Karpas-422 (cell line): Measurements from ENCODE around the gene NTNG2. TPM values are rescaled to one million over a fixed set of nuclear protein-coding genes. Genes with fewer than 3 reads are reported as not detected.

Source experiments
- DNase-seq: peaks from one replicate; pipeline ENCODE4 v3.0.0-alpha.2; 2015
- H2AFZ ChIP-seq: fragments of 200-600 bp; sonication (generic); 2 replicates; pipeline ENCODE4 v1.6.1; 2014; ENCODE audit warnings: antibody characterized with exemption, low read length, mixed read lengths
- H3K27ac ChIP-seq: fragments of 200-600 bp; sonication (generic); 2 replicates; pipeline ENCODE4 v1.5.1; 2014; ENCODE audit warnings: mild to moderate bottlenecking, low read length, moderate library complexity
- H3K27me3 ChIP-seq: fragments of 200-600 bp; sonication (generic); 2 replicates; pipeline ENCODE4 v1.6.1; 2014; ENCODE audit warnings: low read length, mixed read lengths
- H3K36me3 ChIP-seq: fragments of 200-600 bp; sonication (generic); 2 replicates; pipeline ENCODE4 v1.6.1; 2014; ENCODE audit warnings: low read length, mixed read lengths; ENCODE audit not compliant: insufficient read depth
- H3K4me1 ChIP-seq: fragments of 200-600 bp; sonication (generic); 2 replicates; pipeline ENCODE4 v1.6.1; 2014; ENCODE audit warnings: mild to moderate bottlenecking, low read length, mixed read lengths
- H3K4me2 ChIP-seq: fragments of 200-600 bp; sonication (generic); 2 replicates; pipeline ENCODE4 v1.6.1; 2014; ENCODE audit warnings: low read length, low read depth, mild to moderate bottlenecking; ENCODE audit not compliant: poor library complexity, severe bottlenecking
- H3K4me3 ChIP-seq: fragments of 200-600 bp; sonication (generic); 2 replicates; pipeline ENCODE4 v1.5.1; 2014; ENCODE audit warnings: mild to moderate bottlenecking, antibody characterized with exemption, low read length, mixed read lengths
- H3K79me2 ChIP-seq: fragments of 200-600 bp; sonication (generic); 2 replicates; pipeline ENCODE4 v1.6.1; 2014; ENCODE audit warnings: mild to moderate bottlenecking, low read length, mixed read lengths
- H3K9ac ChIP-seq: fragments of 200-600 bp; sonication (generic); 2 replicates; pipeline ENCODE4 v1.6.0; 2014; ENCODE audit warnings: low read length
- H3K9me2 ChIP-seq: fragments of 200-600 bp; sonication (generic), shearing (Covaris generic); replicated peaks from 2 replicates; pipeline ENCODE4 v1.6.0; 2014; ENCODE audit warnings: mild to moderate bottlenecking, low read length, moderate library complexity; ENCODE audit not compliant: insufficient read depth
- H3K9me3 ChIP-seq: fragments of 300-700, 200-600 bp; sonication (generic); 2 replicates; pipeline ENCODE4 v1.6.1; 2014; ENCODE audit warnings: low read length, mixed read lengths
- H4K20me1 ChIP-seq: fragments of 200-600 bp; sonication (generic); 2 replicates; pipeline ENCODE4 v1.6.1; 2014; ENCODE audit warnings: mild to moderate bottlenecking, antibody characterized with exemption, low read length, low read depth; ENCODE audit not compliant: insufficient read depth
- total RNA-seq: library from RNA; depleted of rRNA; stranded (reverse); fragments of >200 nt; shearing (Covaris generic); gene quantifications from 2 replicates; pipeline ENCODE4 v1.2.3, GENCODE V29; 2014; ENCODE audit warnings: low replicate concordance

Gene NTNG2
- total RNA-seq, 1 experiment from 2014 or later: 2.5 TPM

DNA sequence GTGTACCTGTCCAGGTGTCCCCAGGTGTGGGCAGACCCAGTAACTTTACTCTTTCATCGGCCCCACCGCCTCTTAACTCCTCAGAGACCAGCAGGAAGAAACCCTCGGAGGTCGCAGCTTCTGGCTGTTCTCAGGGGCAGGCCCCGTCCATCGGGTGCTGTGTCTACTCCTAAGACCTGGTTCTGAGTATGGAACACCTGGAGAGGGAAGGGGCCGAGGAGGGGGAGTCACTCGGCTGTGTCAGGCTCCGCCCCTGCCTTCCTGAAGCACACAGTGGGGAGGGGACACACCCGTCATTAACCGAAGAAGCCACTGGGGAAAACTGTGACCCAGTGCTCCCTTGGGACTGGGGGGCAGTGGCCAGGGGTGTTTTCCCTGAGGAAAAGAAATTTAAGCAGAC is 22.3 kb downstream of the NTNG2 start:
- Histone ChIP-seq H3K27ac (no peak overlapping the region), H3K9ac (no peak overlapping the region), H3K27me3 (no peaks in the 10 kb centered on the region), H3K79me2 (no peaks in the 10 kb centered on the region), H3K4me3 (no peak overlapping the region), H4K20me1 (no peaks in the 10 kb centered on the region), H3K9me3 (no peaks in the 10 kb centered on the region), H3K4me2 (no peak overlapping the region), H3K9me2 (no peaks in the 10 kb centered on the region), H2AFZ (no peak overlapping the region), H3K4me1 (no peaks in the 10 kb centered on the region), H3K36me3 (no peaks in the 10 kb centered on the region)
- no peak for DNase-seq

DNA sequence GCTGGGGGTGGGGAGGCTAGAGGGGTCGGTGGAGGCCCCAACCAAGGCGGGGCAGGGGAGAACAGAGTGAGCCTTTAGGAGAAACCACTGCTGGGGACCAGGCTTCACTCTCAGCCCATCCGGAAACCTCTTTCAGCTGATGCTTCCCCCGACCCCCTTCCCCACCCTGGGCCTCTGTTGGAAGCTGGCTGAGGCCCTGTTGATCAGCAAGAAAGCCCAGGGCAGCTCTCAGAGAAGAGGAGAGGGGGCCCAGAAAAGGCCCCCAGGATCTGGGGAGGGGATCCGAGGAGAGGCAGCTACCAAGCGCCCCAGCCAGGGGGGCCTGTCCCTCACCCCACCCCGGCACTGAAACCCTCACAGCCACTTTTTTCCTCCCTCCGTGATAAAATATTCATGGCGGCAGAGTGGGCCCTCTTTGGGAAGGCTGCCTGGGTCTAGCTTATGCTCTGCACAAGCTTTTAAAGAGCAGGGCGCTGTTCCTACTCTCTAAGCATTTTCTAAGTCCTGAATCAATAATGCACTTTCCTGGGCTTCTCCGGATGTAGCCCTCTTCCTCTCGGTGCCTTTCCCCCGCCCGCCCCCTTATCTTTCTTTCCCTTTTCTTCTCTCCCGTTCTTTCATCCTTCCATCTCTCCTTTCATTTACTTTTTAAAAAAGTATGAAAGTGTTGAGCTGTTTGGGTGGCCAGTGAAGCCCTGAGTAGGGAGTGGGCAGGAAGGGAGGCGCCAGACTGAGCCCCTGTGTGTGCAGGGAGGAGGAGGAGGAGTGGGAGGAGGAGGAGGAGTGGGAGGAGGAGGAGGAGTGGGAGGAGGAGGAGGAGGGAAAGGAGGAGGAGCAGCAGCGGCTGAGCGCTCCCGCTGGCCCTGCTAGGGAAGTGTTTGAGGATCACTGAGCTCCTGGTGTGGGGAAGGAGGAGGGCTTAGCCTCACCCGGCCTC is 23.5 kb downstream of the NTNG2 start:
- H3K79me2 ChIP-seq: no peaks in the 10 kb centered on the region
- DNase-seq: no peak
- H2AFZ ChIP-seq: no peak overlapping the region
- H3K4me2 ChIP-seq: no peak overlapping the region
- H3K4me3 ChIP-seq: no peak overlapping the region
- H3K9me2 ChIP-seq: no peaks in the 10 kb centered on the region
- H3K9ac ChIP-seq: no peak overlapping the region
- H3K27ac ChIP-seq: no peak overlapping the region
- H4K20me1 ChIP-seq: no peaks in the 10 kb centered on the region
- no peaks in the 10 kb centered on the region for H3K9me3 ChIP-seq
- no peaks in the 10 kb centered on the region for H3K27me3 ChIP-seq
- no peaks in the 10 kb centered on the region for H3K36me3 ChIP-seq
- H3K4me1 ChIP-seq: no peaks in the 10 kb centered on the region

DNA sequence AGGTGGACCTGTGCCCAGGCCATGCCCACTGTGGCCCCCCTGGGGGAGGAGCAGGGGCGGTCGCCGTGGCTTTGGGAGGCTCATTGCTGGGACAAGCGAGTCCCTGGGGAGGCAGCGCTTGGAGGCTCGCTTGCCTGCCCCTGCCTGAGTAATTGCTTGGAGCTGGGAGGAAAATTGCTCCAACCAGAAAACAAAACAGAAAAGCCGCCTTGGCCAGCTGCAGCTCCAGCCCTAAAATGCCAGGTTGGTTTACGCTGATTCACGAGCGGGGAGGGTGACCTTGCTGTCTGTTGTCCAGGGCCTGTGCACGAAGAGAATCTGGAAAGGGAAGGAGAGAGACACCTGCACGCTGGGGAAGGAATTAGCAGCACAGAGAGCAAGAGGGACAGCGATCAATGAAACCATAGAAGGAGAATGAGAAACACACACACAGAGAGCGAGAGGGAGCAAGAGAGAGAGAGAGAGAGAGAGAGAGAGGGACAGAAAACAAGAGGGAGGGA is 25.3 kb downstream of the NTNG2 start:
- Histone ChIP-seq H3K4me1 (no peaks in the 10 kb centered on the region), H3K27me3 (no peaks in the 10 kb centered on the region), H3K4me2 (no peak overlapping the region), H3K36me3 (no peaks in the 10 kb centered on the region), H3K79me2 (no peaks in the 10 kb centered on the region), H3K9me2 (no peaks in the 10 kb centered on the region), H3K27ac (no peak overlapping the region), H2AFZ (no peak overlapping the region), H3K4me3 (no peak overlapping the region), H3K9me3 (no peaks in the 10 kb centered on the region), H4K20me1 (no peaks in the 10 kb centered on the region), H3K9ac (no peak overlapping the region)
- DNase-seq: no peak

DNA sequence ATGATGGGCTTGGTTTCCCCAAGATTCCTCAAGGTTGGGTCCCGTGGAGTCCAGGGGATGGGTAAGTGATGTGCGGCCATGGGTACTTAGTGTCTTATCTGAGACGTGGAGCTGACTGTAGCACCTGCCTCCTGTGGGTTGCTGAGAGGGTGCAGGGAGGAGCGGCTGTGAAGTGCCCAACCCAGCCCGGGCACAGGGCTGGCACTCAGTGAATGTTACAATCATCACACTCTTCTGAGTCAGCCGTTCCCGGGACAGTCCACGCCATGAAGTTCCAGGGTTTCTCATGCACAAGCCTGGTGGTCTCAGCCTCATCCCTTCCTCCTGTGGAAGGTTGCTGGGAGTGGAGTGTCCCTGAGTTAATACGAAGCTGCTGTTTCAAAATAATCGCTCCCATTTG is 29.1 kb downstream of the NTNG2 start:
- Histone ChIP-seq H3K36me3 (no peaks in the 10 kb centered on the region), H3K9ac (no peak overlapping the region), H3K4me3 (no peak overlapping the region), H3K4me2 (no peak overlapping the region), H3K4me1 (no peaks in the 10 kb centered on the region), H3K79me2 (no peaks in the 10 kb centered on the region), H4K20me1 (no peaks in the 10 kb centered on the region), H3K9me3 (no peaks in the 10 kb centered on the region), H3K27me3 (no peaks in the 10 kb centered on the region), H2AFZ (no peak overlapping the region), H3K9me2 (no peaks in the 10 kb centered on the region), H3K27ac (no peak overlapping the region)
- DNase-seq: no peak

DNA sequence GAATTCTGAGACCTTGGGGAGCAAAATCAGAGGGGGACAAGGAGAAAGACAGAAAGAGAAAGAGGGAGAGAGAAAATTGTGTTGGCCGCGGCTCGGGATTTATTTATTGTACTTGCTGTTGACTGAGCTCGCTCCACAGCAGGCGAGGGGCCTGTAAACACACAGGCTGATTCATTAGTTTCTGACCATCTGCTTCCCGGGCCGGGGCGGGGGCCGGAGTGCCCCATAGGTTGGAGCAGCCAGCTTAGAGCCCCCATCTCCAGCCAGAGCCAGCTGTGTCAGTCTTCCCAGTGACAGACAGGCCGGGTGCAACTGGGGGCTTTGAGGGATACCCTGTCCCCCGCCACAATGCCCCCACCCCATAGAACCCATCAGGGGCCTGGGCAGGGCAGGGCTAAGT is 30.9 kb downstream of the NTNG2 start:
- no peaks in the 10 kb centered on the region for H3K9me2 ChIP-seq
- no peaks in the 10 kb centered on the region for H4K20me1 ChIP-seq
- no peaks in the 10 kb centered on the region for H3K36me3 ChIP-seq
- H3K4me1 ChIP-seq: no peaks in the 10 kb centered on the region
- H3K27me3 ChIP-seq: no peaks in the 10 kb centered on the region
- H3K9ac ChIP-seq: no peak overlapping the region
- DNase-seq: no peak
- no peak overlapping the region for H3K4me2 ChIP-seq
- no peak overlapping the region for H2AFZ ChIP-seq
- H3K4me3 ChIP-seq: no peak overlapping the region
- no peaks in the 10 kb centered on the region for H3K79me2 ChIP-seq
- no peak overlapping the region for H3K27ac ChIP-seq
- no peaks in the 10 kb centered on the region for H3K9me3 ChIP-seq

DNA sequence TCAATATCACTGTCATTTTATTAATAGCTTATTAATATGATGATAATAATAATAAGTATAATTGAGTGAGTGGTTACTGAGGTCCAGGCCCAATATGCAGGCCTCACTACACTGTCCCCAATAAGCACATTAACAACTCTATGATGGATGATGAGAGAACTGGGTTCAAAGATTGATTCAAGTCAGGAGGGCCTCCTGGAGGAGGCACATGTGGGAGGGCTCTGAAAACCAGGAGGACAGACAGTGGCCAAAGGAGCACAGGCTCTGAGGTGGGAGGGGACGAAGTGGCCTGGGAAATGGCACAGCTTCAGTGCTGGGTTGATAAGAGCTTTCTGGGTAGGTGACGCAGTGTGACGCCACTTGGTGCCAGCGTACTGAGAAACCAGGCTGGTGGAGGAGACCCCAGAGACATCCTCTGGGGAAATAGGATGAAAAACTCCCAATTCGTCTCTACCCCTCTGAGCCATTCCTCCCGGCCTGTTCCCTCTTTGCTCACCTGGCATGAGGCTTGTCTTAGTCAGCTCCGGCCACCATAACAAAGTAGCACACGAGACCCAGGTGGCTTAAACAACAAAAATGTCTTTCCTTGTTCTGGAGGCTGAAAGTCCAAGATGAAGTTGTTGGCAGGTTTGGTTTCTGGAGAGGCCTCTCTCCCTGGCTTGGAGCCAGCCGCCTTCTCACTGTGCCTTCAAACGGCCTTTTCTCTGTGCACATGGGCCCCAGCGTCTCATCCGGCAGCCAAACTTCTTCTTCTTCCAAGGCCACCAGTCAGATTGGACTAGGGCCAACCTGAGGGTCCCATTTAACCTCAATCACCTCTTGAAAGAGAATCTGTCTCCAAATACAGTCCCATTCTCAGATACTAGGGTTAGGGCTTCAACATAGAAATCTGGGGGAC is 31.6 kb downstream of the NTNG2 start:
- H3K9me3 ChIP-seq: no peaks in the 10 kb centered on the region
- no peak for DNase-seq
- H3K9me2 ChIP-seq: no peaks in the 10 kb centered on the region
- no peaks in the 10 kb centered on the region for H3K4me1 ChIP-seq
- no peak overlapping the region for H2AFZ ChIP-seq
- H4K20me1 ChIP-seq: no peaks in the 10 kb centered on the region
- no peak overlapping the region for H3K4me3 ChIP-seq
- H3K27me3 ChIP-seq: no peaks in the 10 kb centered on the region
- H3K79me2 ChIP-seq: no peaks in the 10 kb centered on the region
- no peak overlapping the region for H3K4me2 ChIP-seq
- H3K36me3 ChIP-seq: no peaks in the 10 kb centered on the region
- H3K27ac ChIP-seq: no peak overlapping the region
- H3K9ac ChIP-seq: no peak overlapping the region

DNA sequence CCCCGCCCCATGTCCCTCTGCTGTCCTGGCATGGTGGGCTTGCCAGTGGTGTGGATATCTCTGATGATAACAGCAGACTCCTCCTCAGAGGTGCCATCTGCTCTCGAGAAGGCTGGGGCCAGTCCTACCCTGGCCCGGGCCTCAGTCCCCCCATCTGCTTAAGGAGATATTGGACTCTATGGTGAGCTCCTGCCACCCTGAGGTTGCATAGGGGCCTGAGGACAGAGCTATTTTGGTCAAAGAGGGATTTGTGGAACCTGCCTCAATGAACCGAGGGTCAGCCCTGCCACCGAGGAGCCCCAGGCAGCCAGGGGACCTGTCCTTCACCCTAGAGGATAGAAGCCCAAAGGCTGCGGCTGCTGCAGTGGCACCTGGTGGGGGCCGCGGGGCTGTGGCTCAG is 32.6 kb downstream of the NTNG2 start:
- H2AFZ ChIP-seq: no peak overlapping the region
- H3K9me2 ChIP-seq: no peaks in the 10 kb centered on the region
- no peaks in the 10 kb centered on the region for H3K9me3 ChIP-seq
- no peak for DNase-seq
- no peak overlapping the region for H3K4me2 ChIP-seq
- no peaks in the 10 kb centered on the region for H3K27me3 ChIP-seq
- no peaks in the 10 kb centered on the region for H3K36me3 ChIP-seq
- H3K9ac ChIP-seq: no peak overlapping the region
- H3K4me3 ChIP-seq: no peak overlapping the region
- H3K79me2 ChIP-seq: no peaks in the 10 kb centered on the region
- no peaks in the 10 kb centered on the region for H3K4me1 ChIP-seq
- no peak overlapping the region for H3K27ac ChIP-seq
- no peaks in the 10 kb centered on the region for H4K20me1 ChIP-seq

DNA sequence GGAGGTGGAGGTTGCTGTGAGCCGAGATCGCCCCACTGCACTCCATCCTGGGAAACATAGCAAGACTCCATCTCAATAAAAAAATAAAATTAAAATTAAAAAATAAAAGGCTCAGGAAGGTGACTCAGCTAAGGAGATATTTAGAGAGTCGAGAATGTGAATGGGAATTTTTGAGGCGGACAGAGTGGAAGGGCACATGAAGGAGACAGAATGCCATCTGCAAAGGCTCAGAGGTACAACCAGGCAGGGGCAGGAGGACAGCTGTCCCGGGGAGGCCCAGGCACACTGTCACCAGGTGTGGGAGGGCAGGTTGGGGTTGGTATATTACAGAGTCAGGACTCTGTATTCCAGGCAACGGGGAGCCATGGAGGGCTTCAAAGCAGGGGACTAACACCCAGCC is 35.5 kb downstream of the NTNG2 start:
- Histone ChIP-seq H3K9me3 (no peaks in the 10 kb centered on the region), H3K4me3 (no peak overlapping the region), H2AFZ (no peak overlapping the region), H3K27ac (no peak overlapping the region), H3K9me2 (no peaks in the 10 kb centered on the region), H3K36me3 (no peaks in the 10 kb centered on the region), H3K27me3 (no peaks in the 10 kb centered on the region), H4K20me1 (peaks cover 7% of the 10 kb centered on the region; the same call in 1 of the 2 replicates), H3K4me2 (no peak overlapping the region), H3K9ac (no peak overlapping the region), H3K79me2 (no peaks in the 10 kb centered on the region), H3K4me1 (no peaks in the 10 kb centered on the region)
- DNase-seq: no peak
